IMR-90 (cell line): ENCODE results near the gene KRTAP9-3. TPM values are rescaled to one million over a fixed set of nuclear protein-coding genes. Genes with fewer than 3 reads are reported as not detected.

Experiments used
- ATAC-seq: fragments of 200-7000 bp; cut with Tn5 transposase; 2 replicates; pipeline ENCODE4 v1.9.1; 2020; ENCODE audit warnings: low read depth, mild to moderate bottlenecking, moderate library complexity
- BruUV-seq: library from RNA; stranded (reverse); fragments of 400-500 nt; replicated peaks from 2 replicates; lab custom pipeline; 2021; lab: Mats Ljungman, UMichigan
- CTCF ChIA-PET: fragments of 300-600 bp; formaldehyde crosslinking; extraction: SDS; loops from one replicate; lab custom pipeline; 2021; ENCODE audit warnings: antibody characterized with exemption; lab: Yijun Ruan, JAX
- POLR2A ChIA-PET: fragments of 300-600 bp; sonication (Branson Sonifier 250); formaldehyde crosslinking; loops from one replicate; lab custom pipeline; 2022; ENCODE audit warnings: antibody characterized with exemption; ENCODE audit not compliant: unreplicated experiment; lab: Charles Lee
- DNase-seq: peaks from one replicate; pipeline ENCODE4 v3.0.0; 2013
- H2AFZ ChIP-seq: replicated peaks from 2 replicates; pipeline ENCODE3; 2013; ENCODE audit warnings: low read length, mild to moderate bottlenecking; ENCODE audit not compliant: poor library complexity
- H2AK5ac ChIP-seq: 2 replicates; pipeline ENCODE4 v1.6.1; 2013; ENCODE audit warnings: low read depth, low read length, inconsistent platforms
- H2AK9ac ChIP-seq: replicated peaks from 2 replicates; pipeline ENCODE3; 2013; ENCODE audit warnings: mild to moderate bottlenecking, low read depth, low read length, moderate library complexity; ENCODE audit not compliant: poor library complexity
- H2BK120ac ChIP-seq: 2 replicates; pipeline ENCODE4 v1.6.1; 2013; ENCODE audit warnings: low read depth, low read length, inconsistent platforms
- H2BK15ac ChIP-seq: 3 replicates; pipeline ENCODE4 v1.6.1; 2013; ENCODE audit warnings: low read depth, low read length, inconsistent platforms
- H2BK20ac ChIP-seq: 2 replicates; pipeline ENCODE4 v1.6.1; 2013; ENCODE audit warnings: low read depth, mild to moderate bottlenecking, inconsistent platforms, low read length, moderate library complexity
- H2BK5ac ChIP-seq: 2 replicates; pipeline ENCODE4 v1.6.1; 2013; ENCODE audit warnings: mild to moderate bottlenecking, low read depth, low read length, inconsistent platforms; ENCODE audit not compliant: poor library complexity, severe bottlenecking
- H3K14ac ChIP-seq: replicated peaks from 2 replicates; pipeline ENCODE4 v1.6.1; 2013; ENCODE audit warnings: low read depth, low read length, inconsistent platforms
- H3K18ac ChIP-seq: 2 replicates; pipeline ENCODE4 v1.6.1; 2013; ENCODE audit warnings: low read depth, low read length, control low read depth
- H3K23ac ChIP-seq: 2 replicates; pipeline ENCODE4 v1.6.1; 2013; ENCODE audit warnings: low read depth, low read length, inconsistent platforms
- H3K27ac ChIP-seq: 2 replicates; pipeline ENCODE4 v1.5.1; 2013; ENCODE audit warnings: mild to moderate bottlenecking, control low read depth, low read length; ENCODE audit not compliant: insufficient read depth
- H3K27me3 ChIP-seq: 2 replicates; pipeline ENCODE4 v1.6.1; 2013; ENCODE audit warnings: low read length; ENCODE audit not compliant: control insufficient read depth, insufficient read depth
- H3K36me3 ChIP-seq: 2 replicates; pipeline ENCODE4 v1.6.1; 2013; ENCODE audit warnings: low read length, mixed read lengths; ENCODE audit not compliant: control insufficient read depth, insufficient read depth
- H3K4ac ChIP-seq: 2 replicates; pipeline ENCODE4 v1.6.1; 2013; ENCODE audit warnings: low read depth, low read length, inconsistent platforms
- H3K4me1 ChIP-seq: 2 replicates; pipeline ENCODE4 v1.6.1; 2013; ENCODE audit warnings: low read length, mixed read lengths; ENCODE audit not compliant: control insufficient read depth, insufficient read depth
- H3K4me2 ChIP-seq: 2 replicates; pipeline ENCODE4 v1.6.1; 2013; ENCODE audit warnings: low read depth, mild to moderate bottlenecking, control low read depth, low read length, moderate library complexity
- H3K4me3 ChIP-seq: 2 replicates; pipeline ENCODE4 v1.5.1; 2013; ENCODE audit warnings: low read depth, mild to moderate bottlenecking, control low read depth, low read length, moderate library complexity; ENCODE audit not compliant: insufficient read depth
- H3K56ac ChIP-seq: 2 replicates; pipeline ENCODE4 v1.6.1; 2013; ENCODE audit warnings: low read length, inconsistent platforms; ENCODE audit not compliant: insufficient read depth; ENCODE audit errors: extremely low read depth
- H3K79me1 ChIP-seq, 2 experiments: 2 replicates each; pipeline ENCODE4 v1.6.1; 2013; ENCODE audit warnings: low read length in 2 of 2, inconsistent platforms in 1 of 2, low read depth in 1 of 2
- H3K9ac ChIP-seq: 2 replicates; pipeline ENCODE4 v1.6.1; 2013; ENCODE audit warnings: low read depth, low read length, control low read depth
- H3K9me1 ChIP-seq: 2 replicates; pipeline ENCODE4 v1.6.1; 2013; ENCODE audit warnings: low read length, inconsistent platforms; ENCODE audit not compliant: insufficient read depth
- H3K9me3 ChIP-seq: 2 replicates; pipeline ENCODE4 v1.6.1; 2013; ENCODE audit warnings: low read length; ENCODE audit not compliant: control insufficient read depth, insufficient read depth
- H4K20me1 ChIP-seq: 2 replicates; pipeline ENCODE4 v1.6.1; 2013; ENCODE audit warnings: low read length, inconsistent platforms; ENCODE audit not compliant: insufficient read depth
- H4K5ac ChIP-seq: 2 replicates; pipeline ENCODE4 v1.6.1; 2013; ENCODE audit warnings: mild to moderate bottlenecking, low read depth, low read length, control low read depth
- H4K8ac ChIP-seq, 2 experiments: 2 replicates each; pipeline ENCODE4 v1.6.1; 2013; ENCODE audit warnings: low read depth in 2 of 2, low read length in 2 of 2, control low read depth in 1 of 2, inconsistent platforms in 1 of 2
- H4K91ac ChIP-seq: 2 replicates; pipeline ENCODE4 v1.6.1; 2013; ENCODE audit warnings: low read depth, low read length, inconsistent platforms; ENCODE audit not compliant: insufficient read depth
- BHLHE40 ChIP-seq: fragments of 150-350 bp; IDR thresholded peaks from 2 replicates; pipeline ENCODE4 v1.6.1; 2016; ENCODE audit warnings: mild to moderate bottlenecking, low read depth, low read length
- CHD1 ChIP-seq: IDR thresholded peaks from 2 replicates; pipeline ENCODE4 v1.6.1; 2012; ENCODE audit warnings: low read depth, low read length, improper control_type of control experiment
- CTCF ChIP-seq: conservative IDR thresholded peaks from 2 replicates; pipeline ENCODE4 v1.5.1; 2012; ENCODE audit warnings: mild to moderate bottlenecking, low read depth, low read length, improper control_type of control experiment
- ELK1 ChIP-seq: fragments of 150-350 bp; IDR thresholded peaks from 2 replicates; pipeline ENCODE4 v1.6.1; 2016; ENCODE audit warnings: low read depth, mild to moderate bottlenecking, low read length, moderate library complexity, borderline replicate concordance
- MAFK ChIP-seq: IDR thresholded peaks from 2 replicates; pipeline ENCODE4 v1.6.1; 2012; ENCODE audit warnings: low read depth, low read length, improper control_type of control experiment
- MAZ ChIP-seq: IDR thresholded peaks from 2 replicates; pipeline ENCODE4 v1.6.1; 2012; ENCODE audit warnings: low read depth, mild to moderate bottlenecking, low read length, improper control_type of control experiment, moderate library complexity, borderline replicate concordance
- MXI1 ChIP-seq: IDR thresholded peaks from 2 replicates; pipeline ENCODE4 v1.6.1; 2012; ENCODE audit warnings: low read depth, mild to moderate bottlenecking, low read length, moderate library complexity, borderline replicate concordance
- RAD21 ChIP-seq: IDR thresholded peaks from 2 replicates; pipeline ENCODE4 v1.6.1; 2012; ENCODE audit warnings: low read length, improper control_type of control experiment
- RCOR1 ChIP-seq: IDR thresholded peaks from 2 replicates; pipeline ENCODE4 v1.6.1; 2012; ENCODE audit warnings: mild to moderate bottlenecking, low read length, improper control_type of control experiment; ENCODE audit not compliant: insufficient replicate concordance
- WGBS, 2 experiments: methylation state at CpG; one replicate each; pipeline versions ENCODE4 v1.1.5 to v1.1.7; 2013; ENCODE audit warnings: missing lambda C conversion rate in 2 of 2; ENCODE audit not compliant: insufficient read length in 1 of 2; ENCODE audit errors: extremely low coverage in 2 of 2; 5-methylcytosine and 5-hydroxymethylcytosine counted together
- dilution Hi-C: fragments of 300-500 bp; cut with HindIII; formaldehyde crosslinking; loops from one replicate; pipeline ENCODE4 v1.14.3; 2018; ENCODE audit warnings: low sequenced_read_pairs; ENCODE audit not compliant: unreplicated experiment
- in situ Hi-C: fragments of 300-500 bp; cut with MboI; formaldehyde crosslinking; loops from 3 replicates; pipeline ENCODE4 v1.14.3; 2019; ENCODE audit warnings: low sequenced_read_pairs, inconsistent platforms, mixed read lengths
- intact Hi-C: fragments of 100-400 bp; cut with micrococcal nuclease; formaldehyde crosslinking; loops from 2 replicates; pipeline ENCODE4 v1.10.0; 2022
- polyA plus RNA-seq, 3 experiments: library from polyadenylated mRNA; depleted of rRNA; stranded (reverse); fragments of >200 nt; gene quantifications; 2 replicates each; pipeline ENCODE4 v1.2.3, GENCODE V29; 2012; ENCODE audit warnings: low replicate concordance in 1 of 3
- total RNA-seq: library from RNA; depleted of rRNA; stranded (reverse); fragments of >200 nt; gene quantifications from 2 replicates; pipeline ENCODE4 v1.2.3, GENCODE V29; 2012
- TF ChIP-seq, protein P1 (sequence below): fragments of 150-350 bp; IDR thresholded peaks from 2 replicates; pipeline ENCODE4 v1.6.1; 2017; ENCODE audit warnings: mild to moderate bottlenecking, antibody characterized with exemption, low read length, low read depth

KRTAP9-3 gene
- total and polyA plus RNA-seq, 2 of the 4 experiments (the other 2 are of a cell fraction), result not detected

DNA sequence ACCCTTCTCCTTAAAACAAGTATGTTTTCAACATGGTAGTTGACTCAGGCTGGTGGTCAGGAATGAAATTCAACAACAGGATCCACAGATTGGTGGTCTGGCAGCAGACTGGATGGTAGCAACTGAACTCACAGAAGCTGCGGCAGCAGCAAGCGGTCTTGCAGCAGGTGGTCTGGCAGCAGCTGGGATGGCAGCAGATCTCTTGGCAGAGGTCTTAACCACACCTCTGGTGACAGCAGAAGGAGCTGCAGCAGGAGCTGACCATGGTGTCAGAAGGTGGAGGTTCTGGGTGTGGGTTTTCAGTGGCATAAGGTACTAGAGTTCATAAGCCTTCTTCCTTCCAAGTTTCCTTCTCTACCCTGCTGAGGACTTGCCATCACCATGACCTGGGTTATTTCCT, 45.4 kb upstream of the KRTAP9-3 start:
- Histone ChIP-seq H3K23ac (no peak overlapping the region), H3K9ac (no peak overlapping the region), H3K4me1 (no peaks in the 10 kb centered on the region), H3K36me3 (no peaks in the 10 kb centered on the region), H2BK5ac (no peak overlapping the region), H4K91ac (no peak overlapping the region), H2AK9ac (no peak overlapping the region), H2BK20ac (no peak overlapping the region), H3K27me3 (peaks cover 6% of the 10 kb centered on the region), H3K79me1 (no peaks in the 10 kb centered on the region), H2BK15ac (no peak overlapping the region), H2BK120ac (no peak overlapping the region), H3K4me2 (no peak overlapping the region), H3K9me3 (no peaks in the 10 kb centered on the region; the same call in 1 of the 2 replicates), H4K5ac (no peak overlapping the region), H3K14ac (no peak overlapping the region), H2AK5ac (no peak overlapping the region), H3K56ac (no peak overlapping the region), H3K4ac (no peak overlapping the region), H3K18ac (no peak overlapping the region), H3K27ac (no peak overlapping the region), H4K20me1 (no peaks in the 10 kb centered on the region), H3K9me1 (no peaks in the 10 kb centered on the region), H4K8ac (no peak overlapping the region), H2AFZ (no peak overlapping the region), H3K4me3 (no peak overlapping the region)
- dilution Hi-C loops, result no loop called here
- DNase-seq (no peak), ATAC-seq (no peak)
- in situ Hi-C loops, result no loop called here
- WGBS, 2 experiments, result 100% methylated on average over 1 of the region's 2 CpGs; no CpG with 5 or more reads in 1 of the 2 experiments
- ChIA-PET POLR2A (no interaction called here), CTCF (no interaction called here)
- intact Hi-C loops, result no loop called here
- no peak for TF ChIP-seq RCOR1
- no peak for TF ChIP-seq CHD1
- TF ChIP-seq CTCF, result no peak
- TF ChIP-seq MXI1, result no peak
- TF ChIP-seq, protein P1, sequence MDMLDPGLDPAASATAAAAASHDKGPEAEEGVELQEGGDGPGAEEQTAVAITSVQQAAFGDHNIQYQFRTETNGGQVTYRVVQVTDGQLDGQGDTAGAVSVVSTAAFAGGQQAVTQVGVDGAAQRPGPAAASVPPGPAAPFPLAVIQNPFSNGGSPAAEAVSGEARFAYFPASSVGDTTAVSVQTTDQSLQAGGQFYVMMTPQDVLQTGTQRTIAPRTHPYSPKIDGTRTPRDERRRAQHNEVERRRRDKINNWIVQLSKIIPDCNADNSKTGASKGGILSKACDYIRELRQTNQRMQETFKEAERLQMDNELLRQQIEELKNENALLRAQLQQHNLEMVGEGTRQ, result no peak
- TF ChIP-seq MAZ, result no peak
- TF ChIP-seq RAD21, result no peak
- no peak for TF ChIP-seq ELK1
- no peak for TF ChIP-seq BHLHE40
- TF ChIP-seq MAFK, result no peak
- no TSS peak for BruUV-seq
